ENCODE results near the gene LCNL1. TPM values are rescaled to one million over a fixed set of nuclear protein-coding genes. Genes with fewer than 3 reads are reported as not detected.

Gene LCNL1
- total RNA-seq, 1 donor from 2014 or later, result 1.9 TPM

GRCh38 chr9:136972335-136972734 is 10.5 kb upstream of the LCNL1 start:
- Histone ChIP-seq H3K4me1 (peaks cover 36% of the 10 kb centered on the region), H3K9me3 (no peaks in the 10 kb centered on the region), H3K36me3 (no peaks in the 10 kb centered on the region), H3K4me3 (no peak overlapping the region), H3K27me3 (ENCODE audit: low read depth) (no peaks in the 10 kb centered on the region), H3K27ac (no peak overlapping the region)
- ATAC-seq (no peak), DNase-seq (no peak)
- no peak for TF ChIP-seq CTCF (IDR thresholded peaks at IDR 0.05)
- intact Hi-C loops (cut with DNase I), result no loop called here

- intact Hi-C loops (cut with DNase I), result no loop called here
- no peak overlapping the region for H3K4me3 ChIP-seq
- H3K36me3 ChIP-seq, result no peaks in the 10 kb centered on the region
- H3K4me1 ChIP-seq, result peaks cover 40% of the 10 kb centered on the region
- no peak overlapping the region for H3K27ac ChIP-seq
- TF ChIP-seq CTCF (IDR thresholded peaks at IDR 0.05), result no peak
- ATAC-seq (no peak), DNase-seq (no peak)
- no peaks in the 10 kb centered on the region for H3K9me3 ChIP-seq
- no peaks in the 10 kb centered on the region for H3K27me3 ChIP-seq (ENCODE audit: low read depth)
Measured at GRCh38 chr9:136972743-136973142, 10.1 kb upstream of the LCNL1 start.

GRCh38 chr9:136973618-136974617 is 8.9 kb upstream of the LCNL1 start:
- Histone ChIP-seq H3K9me3 (no peaks in the 10 kb centered on the region), H3K4me1 (peaks cover 43% of the 10 kb centered on the region), H3K4me3 (no peak overlapping the region), H3K27ac (peak overlapping the region; percentile 31), H3K36me3 (no peaks in the 10 kb centered on the region), H3K27me3 (ENCODE audit: low read depth) (no peaks in the 10 kb centered on the region)
- TF ChIP-seq CTCF (IDR thresholded peaks at IDR 0.05), result no peak
- ATAC-seq (no peak), DNase-seq (no peak)
- intact Hi-C loops (cut with DNase I), result no loop called here

DNA sequence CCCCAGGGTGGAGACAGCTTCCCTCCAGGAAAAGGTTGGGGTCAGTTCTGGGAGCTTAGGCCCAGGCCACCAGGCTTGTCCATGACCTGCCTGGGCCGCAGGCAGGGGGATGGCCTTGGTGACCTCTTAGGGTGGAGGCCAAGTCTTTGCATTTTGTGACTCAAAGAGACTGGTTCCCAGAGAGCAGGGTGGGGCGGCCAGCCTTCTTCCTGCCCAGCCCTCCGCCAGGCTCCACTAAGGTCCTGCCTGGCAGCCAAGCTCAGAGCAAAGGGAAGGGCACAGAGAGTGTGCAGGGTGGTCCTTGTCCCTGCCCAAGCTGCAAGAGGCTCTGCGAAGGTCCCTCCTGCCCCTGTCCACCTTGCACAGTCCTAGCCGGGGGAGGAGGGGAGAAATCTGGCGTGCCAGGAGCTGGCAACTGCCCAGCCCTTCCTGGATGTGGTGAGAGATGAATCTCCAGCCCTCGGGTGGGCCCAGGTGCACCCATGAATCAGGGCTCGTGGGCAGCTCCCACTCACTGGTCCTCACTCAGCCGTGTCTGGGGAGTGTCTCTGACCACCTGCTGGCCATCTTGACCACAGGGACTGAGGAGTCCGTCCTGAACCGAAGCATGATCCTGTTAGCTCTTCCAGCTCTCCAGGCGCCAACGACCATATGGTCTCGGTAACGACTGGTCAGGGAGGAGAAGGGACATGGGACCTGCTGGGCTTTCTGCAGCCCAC is 7.8 kb upstream of the LCNL1 start:
- no peak for ATAC-seq
- peak overlapping the region; percentile 28 for H3K4me3 ChIP-seq
- H3K27me3 ChIP-seq (ENCODE audit: low read depth), result no peaks in the 10 kb centered on the region
- no peak for DNase-seq
- H3K9me3 ChIP-seq, result no peaks in the 10 kb centered on the region
- peak overlapping the region; percentile 66 for H3K27ac ChIP-seq
- peaks cover 43% of the 10 kb centered on the region for H3K4me1 ChIP-seq
- TF ChIP-seq CTCF (IDR thresholded peaks at IDR 0.05), result no peak
- intact Hi-C loops (cut with DNase I), result no loop called here
- no peaks in the 10 kb centered on the region for H3K36me3 ChIP-seq

- Histone ChIP-seq H3K9me3 (no peaks in the 10 kb centered on the region), H3K27ac (peak overlapping the region; percentile 66), H3K4me3 (peak overlapping the region; percentile 28), H3K4me1 (peaks cover 43% of the 10 kb centered on the region), H3K36me3 (no peaks in the 10 kb centered on the region), H3K27me3 (ENCODE audit: low read depth) (no peaks in the 10 kb centered on the region)
- DNase-seq (peak; percentile 66), ATAC-seq (no peak)
- TF ChIP-seq CTCF (IDR thresholded peaks at IDR 0.05), result peak; percentile 49
- intact Hi-C loops (cut with DNase I), result no loop called here
Measured at GRCh38 chr9:136975644-136976043, 7.1 kb upstream of the LCNL1 start.

Measured in lower lobe of right lung (tissue), 2 donors.